HG02852 (cell line): ENCODE data around the gene CALCOCO2.
"Not testable (repeated sequence)": the region's sequence is repeated elsewhere in the genome, so short reads cannot be mapped to it uniquely, and the experiment has no call there.

Experiments used
- ATAC-seq: cut with Tn5 transposase; IDR thresholded peaks from one replicate; pipeline ENCODE4 v1.9.1; 2021; ENCODE audit warnings: mild to moderate bottlenecking, moderate library complexity; ENCODE audit not compliant: unreplicated experiment

The CALCOCO2 gene

GRCh38 chr17:48872409-48872808 is 41.6 kb downstream of the CALCOCO2 start:
- not testable (repeated sequence) for ATAC-seq

- no peak for ATAC-seq
Measured at GRCh38 chr17:48873209-48873608, 42.4 kb downstream of the CALCOCO2 start.

GRCh38 chr17:48873696-48874443 is 43.0 kb downstream of the CALCOCO2 start:
- no peak for ATAC-seq

- ATAC-seq, result no peak
Measured at GRCh38 chr17:48878920-48879898, 48.4 kb downstream of the CALCOCO2 start.

DNA sequence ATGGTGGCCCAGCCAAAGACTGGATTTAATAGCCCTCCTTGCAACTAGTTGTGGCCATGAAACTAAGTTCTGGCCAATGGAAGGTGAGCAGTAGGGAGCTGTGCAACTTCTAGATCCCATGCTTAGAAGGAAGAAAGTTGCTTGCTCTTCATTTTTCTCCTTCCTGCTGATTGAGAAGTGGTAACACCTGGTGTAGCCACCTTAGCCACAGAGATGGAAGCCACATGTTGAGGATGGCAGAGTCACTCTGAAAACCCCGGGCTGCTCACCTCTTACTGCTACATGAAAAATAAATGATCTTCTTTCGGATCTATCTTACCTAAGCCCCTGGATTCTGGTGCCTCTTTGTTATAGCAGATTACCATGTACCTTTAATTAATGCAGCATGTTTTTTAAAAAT is 51.4 kb downstream of the CALCOCO2 start:
- no peak for ATAC-seq

- no peak for ATAC-seq
Measured at GRCh38 chr17:48883171-48883570, 52.3 kb downstream of the CALCOCO2 start.

DNA sequence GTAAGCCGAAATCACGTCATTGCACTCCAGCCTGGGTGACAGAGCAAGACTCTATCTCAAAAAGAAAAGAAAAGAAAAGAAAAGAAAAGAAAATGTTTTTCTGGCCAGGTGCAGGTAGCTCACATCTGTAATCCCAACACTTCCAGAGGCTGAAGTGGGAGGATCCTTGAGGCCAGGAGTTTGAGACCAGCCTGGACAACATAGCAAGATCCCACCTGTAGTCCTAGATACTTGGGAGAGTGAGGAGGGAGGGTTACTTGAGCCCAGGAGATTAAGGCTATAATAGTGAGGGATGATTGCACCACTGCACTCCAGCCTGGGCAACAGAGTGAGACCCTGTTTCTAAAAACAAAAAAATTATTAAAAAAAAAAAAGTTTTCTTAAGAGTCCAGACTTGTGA is 59.3 kb downstream of the CALCOCO2 start:
- ATAC-seq, result no peak

GRCh38 chr17:48892940-48893645 is 62.3 kb downstream of the CALCOCO2 start:
- no peak for ATAC-seq

DNA sequence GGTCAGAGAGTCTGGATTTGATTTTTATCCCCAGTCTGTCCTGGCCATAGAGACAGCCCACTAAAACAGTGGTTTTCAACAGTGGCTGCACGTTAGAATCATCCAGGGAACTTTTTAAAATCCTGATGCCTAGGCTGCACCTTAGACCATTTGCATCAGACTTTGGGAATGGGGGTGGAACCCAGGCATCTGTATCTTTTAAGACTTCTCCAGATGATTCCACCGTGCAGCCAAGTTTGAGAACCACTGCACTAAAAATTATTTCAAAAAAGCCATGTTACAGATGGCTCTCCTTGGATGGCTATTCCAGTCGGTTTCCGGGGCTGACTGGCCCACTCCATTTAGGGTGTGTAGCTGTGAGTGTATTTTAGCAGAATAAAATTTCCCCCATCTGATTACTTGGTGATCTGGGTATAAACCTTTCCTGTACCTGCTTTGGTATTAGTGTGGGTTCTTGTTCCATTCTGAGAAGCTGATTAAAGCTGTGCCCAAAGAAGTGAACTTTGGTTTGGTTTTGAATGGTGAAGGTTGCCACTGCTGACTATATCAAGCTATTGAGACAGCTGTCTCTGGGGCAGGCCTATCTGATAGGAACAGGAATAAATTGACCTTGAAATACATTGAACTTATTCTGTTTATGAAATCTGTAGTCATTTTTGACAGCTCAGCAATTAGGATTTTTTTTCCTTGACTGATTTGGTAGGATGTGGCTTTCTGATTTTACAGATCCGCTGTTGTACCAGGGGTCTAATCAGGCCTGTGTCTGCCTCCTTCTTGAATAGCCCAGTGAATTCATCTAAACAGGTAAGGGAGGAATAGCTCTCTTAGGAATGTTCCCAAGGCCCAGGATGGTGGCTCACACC is 63.0 kb downstream of the CALCOCO2 start:
- no peak for ATAC-seq

DNA sequence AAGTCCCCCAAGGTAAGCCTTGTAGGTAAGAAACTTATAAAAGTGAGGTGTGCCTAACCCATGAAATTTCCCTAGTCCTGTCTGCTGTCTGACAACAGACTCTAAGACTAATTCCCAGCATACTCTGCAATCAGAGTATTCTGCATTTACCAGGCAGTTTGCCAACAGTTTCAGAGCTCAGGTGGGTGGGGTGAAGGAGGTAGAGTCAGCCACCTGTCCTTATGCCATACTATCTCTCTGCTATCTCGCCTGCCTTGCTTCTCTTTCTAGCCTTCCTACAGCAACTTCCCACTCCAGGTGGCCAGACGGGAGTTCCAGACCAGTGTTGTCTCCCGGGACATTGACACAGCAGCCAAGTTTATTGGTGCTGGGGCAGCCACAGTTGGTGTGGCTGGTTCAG is 64.1 kb downstream of the CALCOCO2 start:
- no peak for ATAC-seq

DNA sequence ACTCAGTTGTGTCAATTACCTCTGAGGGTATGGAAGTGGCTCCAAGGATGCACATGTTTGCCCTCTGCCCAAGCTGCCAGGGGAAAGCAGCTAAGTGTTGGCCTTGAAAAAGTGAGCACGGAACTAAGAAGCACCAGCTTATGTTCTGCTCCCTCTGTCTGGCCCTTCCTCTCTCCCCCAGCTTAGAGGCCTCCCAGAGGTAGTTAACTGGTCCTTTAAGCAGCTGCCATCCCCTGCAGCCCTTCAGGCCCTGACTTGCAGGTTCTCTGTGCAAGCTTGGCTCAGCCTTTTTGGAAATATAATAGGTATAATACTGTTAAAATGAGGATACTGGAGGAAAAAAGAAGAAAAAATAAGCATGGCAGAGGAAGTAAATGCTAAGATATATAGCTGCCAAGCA is 70.4 kb downstream of the CALCOCO2 start:
- no peak for ATAC-seq

DNA sequence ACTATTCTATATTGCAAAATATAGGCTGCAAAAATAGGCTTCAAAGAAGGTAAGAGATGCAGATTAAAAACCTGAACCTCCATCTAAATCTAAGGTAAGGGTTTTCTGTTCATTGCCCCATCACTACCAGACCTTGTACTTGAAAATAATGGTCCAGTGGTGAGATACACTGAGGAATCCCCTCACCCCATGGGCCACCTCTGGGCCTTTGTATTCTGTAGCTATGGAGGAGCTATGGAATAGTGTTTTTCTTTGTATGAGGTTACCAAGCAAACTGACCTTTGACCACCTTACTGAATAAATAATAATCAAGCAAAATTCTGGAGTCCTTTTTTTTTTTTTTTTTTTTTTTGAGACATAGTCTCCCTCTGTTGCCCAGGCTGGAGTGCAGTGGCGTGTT is 72.6 kb downstream of the CALCOCO2 start:
- no peak for ATAC-seq

GRCh38 chr17:48904428-48904827 is 73.6 kb downstream of the CALCOCO2 start:
- ATAC-seq, result no peak

DNA sequence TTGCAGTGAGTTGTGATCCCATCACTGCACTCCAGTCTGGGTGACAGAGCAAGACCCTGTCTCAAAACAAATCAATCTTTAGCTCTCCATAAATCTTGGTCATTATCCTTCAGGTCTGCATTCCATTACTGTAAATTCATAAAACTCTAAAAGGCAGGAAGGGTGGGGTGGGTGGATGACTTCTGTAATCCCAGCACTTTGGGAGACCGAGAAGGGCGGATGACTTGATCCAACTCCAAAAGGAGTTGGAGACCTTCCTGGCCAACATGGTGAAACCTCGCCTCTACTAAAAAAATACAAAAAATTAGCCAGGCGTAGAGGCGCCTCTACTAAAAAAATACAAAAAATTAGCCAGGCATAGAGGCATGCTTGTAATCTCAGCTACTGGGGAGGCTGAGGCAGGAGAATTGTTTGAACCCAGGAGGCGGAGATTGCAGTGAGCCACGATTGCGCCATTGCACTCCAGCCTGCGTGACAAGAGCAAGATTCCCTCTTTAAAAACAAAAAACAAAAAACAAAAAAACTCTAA is 75.2 kb downstream of the CALCOCO2 start:
- ATAC-seq, result no peak

GRCh38 chr17:48907713-48908046 is 76.8 kb downstream of the CALCOCO2 start:
- ATAC-seq, result no peak

DNA sequence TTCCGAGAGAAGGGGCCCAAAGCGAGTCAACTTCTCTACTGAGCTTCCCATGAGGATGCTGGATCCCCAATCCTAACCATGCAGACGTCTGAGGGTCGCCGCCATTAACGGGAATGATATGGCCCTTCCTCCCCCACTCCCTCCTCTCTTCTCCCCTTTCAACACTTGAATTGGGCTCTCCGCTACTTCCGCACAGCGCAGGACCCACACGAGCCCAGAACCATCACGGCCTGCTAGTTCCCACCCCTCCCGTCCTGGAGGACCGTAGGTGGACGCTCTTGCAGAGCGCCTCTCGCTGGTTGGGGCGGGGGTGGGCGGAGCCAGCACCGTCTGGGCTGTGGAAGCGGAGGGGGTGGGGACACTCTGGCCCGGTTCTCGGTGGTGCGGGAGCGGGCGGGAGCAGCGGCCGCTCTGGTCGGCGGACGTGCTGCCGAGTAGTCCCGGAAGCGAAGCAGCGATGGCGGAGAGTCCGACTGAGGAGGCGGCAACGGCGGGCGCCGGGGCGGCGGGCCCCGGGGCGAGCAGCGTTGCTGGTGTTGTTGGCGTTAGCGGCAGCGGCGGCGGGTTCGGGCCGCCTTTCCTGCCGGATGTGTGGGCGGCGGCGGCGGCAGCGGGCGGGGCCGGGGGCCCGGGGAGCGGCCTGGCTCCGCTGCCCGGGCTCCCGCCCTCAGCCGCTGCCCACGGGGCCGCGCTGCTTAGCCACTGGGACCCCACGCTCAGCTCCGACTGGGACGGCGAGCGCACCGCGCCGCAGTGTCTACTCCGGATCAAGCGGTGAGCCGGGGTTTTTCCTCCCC is 77.4 kb downstream of the CALCOCO2 start, which contains the start of gene UBE2Z:
Gene UBE2Z (plus strand): TSS at position 361 of the 797 bp plus-strand sequence. CDS start 97 bp downstream, at position 458.
- peak; percentile 79 for ATAC-seq

DNA sequence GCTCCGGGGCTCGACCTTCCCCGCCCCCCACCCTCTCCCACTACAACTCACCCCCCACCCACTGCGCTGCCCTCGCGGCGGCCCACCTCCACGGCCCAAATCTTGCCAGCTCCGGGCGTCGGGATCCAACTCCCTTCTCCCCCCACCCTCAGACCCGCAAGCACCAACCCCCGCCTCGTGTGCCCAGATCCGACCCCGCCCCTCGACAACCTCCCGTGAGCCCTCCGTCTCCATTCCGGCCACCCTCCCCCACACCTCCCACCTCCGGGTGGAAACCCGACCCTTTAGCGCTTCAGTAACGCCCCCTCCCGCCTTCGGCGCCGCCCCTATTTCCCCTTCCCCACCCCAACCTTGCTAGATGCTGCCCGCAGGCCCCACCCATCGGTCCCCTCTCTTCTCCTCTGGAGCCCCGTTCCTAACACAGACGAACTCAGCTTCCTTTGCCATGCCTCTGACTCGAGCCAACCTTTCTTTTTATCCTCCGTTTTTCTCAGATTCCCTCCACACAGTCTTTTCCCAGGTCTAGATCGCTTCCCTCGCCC is 78.1 kb downstream of the CALCOCO2 start:
- ATAC-seq, result peak; percentile 49

- no peak for ATAC-seq
Measured at GRCh38 chr17:48909783-48910182, 78.9 kb downstream of the CALCOCO2 start.

DNA sequence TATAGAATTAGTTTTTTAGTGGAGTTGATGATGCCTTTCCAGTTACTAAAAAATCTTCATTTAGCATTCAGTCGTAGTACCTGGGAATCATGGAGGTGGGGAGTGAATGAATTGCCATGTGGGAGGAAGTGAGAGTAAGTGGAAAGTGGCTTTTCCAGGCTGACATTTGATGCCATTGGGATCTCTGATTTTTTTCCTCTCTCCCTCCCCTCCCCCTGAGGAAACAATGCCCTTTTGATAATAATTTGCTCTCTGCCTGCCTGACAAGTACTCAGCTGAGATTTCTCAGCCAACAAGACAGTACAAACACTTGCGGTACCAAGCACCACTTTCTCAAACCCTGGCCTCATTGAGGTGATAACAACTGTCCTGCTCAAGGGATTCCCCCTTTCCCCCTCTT is 79.5 kb downstream of the CALCOCO2 start:
- ATAC-seq, result no peak
